HG02588 (cell line): ENCODE data around the gene KLHL18.
"Not testable (repeated sequence)": the region's sequence is repeated elsewhere in the genome, so short reads cannot be mapped to it uniquely, and the experiment has no call there.

ENCODE experiments used
- ATAC-seq: cut with Tn5 transposase; IDR thresholded peaks from one replicate; pipeline ENCODE4 v1.9.1; 2021; ENCODE audit warnings: mild to moderate bottlenecking, moderate library complexity; ENCODE audit not compliant: unreplicated experiment

Gene KLHL18

GRCh38 chr3:47310391-47310790, 27.6 kb downstream of the KLHL18 start:
- no peak for ATAC-seq

- no peak for ATAC-seq
Observed at GRCh38 chr3:47313341-47314055, 30.8 kb downstream of the KLHL18 start.

- no peak for ATAC-seq
Observed at GRCh38 chr3:47314056-47314764, 31.5 kb downstream of the KLHL18 start.

- ATAC-seq = no peak
Observed at GRCh38 chr3:47315069-47315647, 32.4 kb downstream of the KLHL18 start.

- ATAC-seq = not testable (repeated sequence)
Observed at GRCh38 chr3:47316151-47316550, 33.4 kb downstream of the KLHL18 start.

- ATAC-seq = no peak
Observed at GRCh38 chr3:47318916-47319315, 36.2 kb downstream of the KLHL18 start.

- no peak for ATAC-seq
Observed at GRCh38 chr3:47319956-47320355, 37.2 kb downstream of the KLHL18 start.

- ATAC-seq = no peak
Observed at GRCh38 chr3:47323431-47324277, 40.9 kb downstream of the KLHL18 start.

- ATAC-seq = no peak
Observed at GRCh38 chr3:47324278-47324865, 41.6 kb downstream of the KLHL18 start.

GRCh38 chr3:47333907-47334306, 51.2 kb downstream of the KLHL18 start:
- no peak for ATAC-seq

GRCh38 chr3:47337656-47338055, 54.9 kb downstream of the KLHL18 start:
- ATAC-seq = no peak

- ATAC-seq = no peak
Observed at GRCh38 chr3:47339951-47340350, 57.2 kb downstream of the KLHL18 start.

- ATAC-seq = no peak
Observed at GRCh38 chr3:47340866-47341265, 58.1 kb downstream of the KLHL18 start.

- no peak for ATAC-seq
Observed at GRCh38 chr3:47342151-47342550, 59.4 kb downstream of the KLHL18 start.

GRCh38 chr3:47342812-47343211, 60.1 kb downstream of the KLHL18 start:
- ATAC-seq = no peak

- no peak for ATAC-seq
Observed at GRCh38 chr3:47343471-47343971, 60.8 kb downstream of the KLHL18 start.

GRCh38 chr3:47344971-47345370, 62.2 kb downstream of the KLHL18 start:
- no peak for ATAC-seq

GRCh38 chr3:47347217-47347801, 64.6 kb downstream of the KLHL18 start:
- peak; percentile 74 for ATAC-seq

GRCh38 chr3:47348411-47349154, 65.8 kb downstream of the KLHL18 start:
- no peak for ATAC-seq

- ATAC-seq = no peak
Observed at GRCh38 chr3:47355010-47355409, 72.3 kb downstream of the KLHL18 start.
